HCT116 (cell line): ENCODE data around the gene CHD2. TPM values are rescaled to one million over a fixed set of nuclear protein-coding genes. Genes with fewer than 3 reads are reported as not detected.

Experiments used
- ATAC-seq: fragments of 200-7000 bp; cut with Tn5 transposase; 2 replicates; pipeline ENCODE4 v1.9.1; 2020; ENCODE audit warnings: mild to moderate bottlenecking, moderate library complexity
- BruUV-seq: library from RNA; stranded (reverse); fragments of 400-500 nt; replicated peaks from 2 replicates; lab custom pipeline; 2021; lab: Mats Ljungman, UMichigan
- CTCF ChIA-PET: fragments of 300-600 bp; sonication (Branson Sonifier 250); formaldehyde crosslinking; loops from one replicate; lab custom pipeline; 2021; ENCODE audit warnings: antibody characterized with exemption; lab: Charles Lee
- POLR2A ChIA-PET: fragments of 300-600, 350-600 bp; sonication (Branson Sonifier 250); formaldehyde crosslinking; loops from one replicate; lab custom pipeline; 2021; ENCODE audit warnings: antibody characterized with exemption; lab: Charles Lee
- RAD21 ChIA-PET, 2 experiments: fragments of 300-600 bp; sonication (Branson Sonifier 250); formaldehyde crosslinking; loops; one replicate each; lab custom pipeline; 2023; ENCODE audit warnings: low total read pairs in 2 of 2; ENCODE audit not compliant: uncharacterized antibody in 2 of 2, unreplicated experiment in 2 of 2, low non-redundant PET in 1 of 2; lab: Charles Lee
- DNase-seq: peaks from one replicate; pipeline ENCODE4 v3.0.0-alpha.2; 2010; ENCODE audit warnings: low read depth, low spot score
- H2AFZ ChIP-seq: fragments of 200-600 bp; shearing (Covaris generic), sonication (generic); 2 replicates; pipeline ENCODE4 v1.6.1; 2017; ENCODE audit warnings: low read depth, mixed run types, mixed read lengths, antibody characterized with exemption, low read length; ENCODE audit not compliant: poor library complexity, severe bottlenecking
- H3K27ac ChIP-seq: 2 replicates; pipeline ENCODE4 v1.5.1; 2012; ENCODE audit warnings: low read depth, low read length
- H3K27me3 ChIP-seq: fragments of 200-600 bp; sonication (generic); 2 replicates; pipeline ENCODE4 v1.6.1; 2016; ENCODE audit warnings: mixed run types, low read length, mixed read lengths; ENCODE audit not compliant: insufficient read depth
- H3K36me3 ChIP-seq, 2 experiments: fragments of 200-500 bp in 1 of 2; fragments of 200-600 bp in 1 of 2; sonication (Bioruptor generic) in 1 of 2; sonication (generic) in 1 of 2; 2 replicates each; pipeline versions ENCODE4 v1.5.1 to v1.6.1; 2014 to 2016; ENCODE audit warnings: low read length in 2 of 2, inconsistent platforms in 1 of 2, mixed read lengths in 1 of 2, mixed run types in 1 of 2; ENCODE audit not compliant: insufficient read depth in 2 of 2, control insufficient read depth in 1 of 2
- H3K4me1 ChIP-seq, 2 experiments: fragments of 200-600 bp in 1 of 2; sonication (generic) in 1 of 2; 2 replicates each; pipeline versions ENCODE4 v1.5.1 to v1.6.1; 2012 to 2017; ENCODE audit warnings: low read length in 2 of 2, inconsistent platforms in 1 of 2, mild to moderate bottlenecking in 1 of 2, mixed read lengths in 1 of 2, mixed run types in 1 of 2, moderate library complexity in 1 of 2; ENCODE audit not compliant: insufficient read depth in 2 of 2, control insufficient read depth in 1 of 2
- H3K4me2 ChIP-seq: fragments of 200-600 bp; sonication (generic); 2 replicates; pipeline ENCODE4 v1.6.1; 2017; ENCODE audit warnings: mixed run types, low read length, mixed read lengths
- H3K4me3 ChIP-seq, 2 experiments: fragments of 200-600 bp in 1 of 2; sonication (generic) in 1 of 2; replicated peaks in 1 of 2; 2 replicates each; pipeline ENCODE4 v1.5.1; 2011 to 2016; ENCODE audit warnings: low read length in 2 of 2, control low read depth in 1 of 2, low read depth in 1 of 2, mild to moderate bottlenecking in 1 of 2, mixed read lengths in 1 of 2, mixed run types in 1 of 2
- H3K79me2 ChIP-seq: fragments of 200-600 bp; sonication (generic); 2 replicates; pipeline ENCODE4 v1.6.1; 2017; ENCODE audit warnings: mild to moderate bottlenecking, mixed run types, low read length, moderate library complexity, mixed read lengths; ENCODE audit not compliant: insufficient read depth
- H3K9ac ChIP-seq: fragments of 200-600 bp; sonication (generic); 2 replicates; pipeline ENCODE4 v1.6.1; 2016; ENCODE audit warnings: low read length, mixed read lengths
- H3K9me2 ChIP-seq: fragments of 200-600 bp; sonication (generic), shearing (Covaris generic); 2 replicates; pipeline ENCODE4 v1.6.1; 2017; ENCODE audit warnings: mixed run types, mild to moderate bottlenecking, moderate library complexity; ENCODE audit not compliant: insufficient read depth
- H3K9me3 ChIP-seq, 2 experiments: fragments of 200-500 bp in 1 of 2; fragments of 200-600 bp in 1 of 2; sonication (Bioruptor generic) in 1 of 2; sonication (generic) in 1 of 2; 2 replicates each; pipeline ENCODE4 v1.6.1; 2014 to 2017; ENCODE audit warnings: low read length in 2 of 2, mixed read lengths in 2 of 2, inconsistent platforms in 1 of 2, low read depth in 1 of 2, mild to moderate bottlenecking in 1 of 2, mixed run types in 1 of 2, moderate library complexity in 1 of 2; ENCODE audit not compliant: control insufficient read depth in 1 of 2, insufficient read depth in 1 of 2
- H4K20me1 ChIP-seq: fragments of 200-600 bp; sonication (generic), shearing (Covaris generic); 2 replicates; pipeline ENCODE4 v1.6.1; 2017; ENCODE audit warnings: mixed run types, mild to moderate bottlenecking, moderate library complexity; ENCODE audit not compliant: insufficient read depth
- CBX3 ChIP-seq: IDR thresholded peaks from 2 replicates; pipeline ENCODE4 v1.6.1; 2012; ENCODE audit warnings: low read depth
- CEBPB ChIP-seq: IDR thresholded peaks from 2 replicates; pipeline ENCODE4 v1.6.1; 2012; ENCODE audit warnings: low read depth
- EGR1 ChIP-seq: IDR thresholded peaks from 2 replicates; pipeline ENCODE4 v1.6.1; 2012; ENCODE audit warnings: low read depth
- ELF1 ChIP-seq: IDR thresholded peaks from 2 replicates; pipeline ENCODE4 v1.6.1; 2012; ENCODE audit warnings: low read depth, borderline replicate concordance
- EZH2 ChIP-seq: fragments of 200-600 bp; sonication (generic); IDR thresholded peaks from 2 replicates; pipeline ENCODE4 v1.6.1; 2017; ENCODE audit warnings: antibody characterized with exemption, mixed run types
- EZH2phosphoT487 ChIP-seq: fragments of 200-600 bp; IDR thresholded peaks from 2 replicates; pipeline ENCODE4 v1.6.1; 2018; ENCODE audit warnings: antibody characterized with exemption, borderline replicate concordance
- FOSL1 ChIP-seq: IDR thresholded peaks from 2 replicates; pipeline ENCODE4 v1.6.1; 2012; ENCODE audit warnings: low read depth
- JUND ChIP-seq: IDR thresholded peaks from 2 replicates; pipeline ENCODE4 v1.6.1; 2012
- POLR2A ChIP-seq: IDR thresholded peaks from 2 replicates; pipeline ENCODE4 v1.7.0; 2011; ENCODE audit warnings: borderline replicate concordance; ENCODE audit not compliant: insufficient read depth, insufficient read length; ENCODE audit errors: extremely low read depth
- SP1 ChIP-seq: IDR thresholded peaks from 2 replicates; pipeline ENCODE4 v1.6.1; 2012; ENCODE audit warnings: low read depth
- SRF ChIP-seq: IDR thresholded peaks from 2 replicates; pipeline ENCODE4 v1.6.1; 2012; ENCODE audit warnings: low read depth
- YY1 ChIP-seq: IDR thresholded peaks from 2 replicates; pipeline ENCODE4 v1.6.1; 2011; ENCODE audit warnings: low read length, low read depth, moderate library complexity, mild to moderate bottlenecking; ENCODE audit not compliant: insufficient replicate concordance; ENCODE audit errors: extremely low read depth
- ZFX ChIP-seq: fragments of 450-650 bp; IDR thresholded peaks from 2 replicates; pipeline ENCODE4 v1.6.1; 2017
- intact Hi-C: fragments of 100-400 bp; cut with micrococcal nuclease; formaldehyde crosslinking; loops from 2 replicates; pipeline ENCODE4 v1.10.0; 2022
- total RNA-seq: library from RNA; stranded (reverse); gene quantifications from one replicate; pipeline ENCODE4 v1.2.1, GENCODE V29; 2021; ENCODE audit not compliant: unreplicated experiment
- TF ChIP-seq, protein P1 (sequence below), 3 experiments: fragments of 200-600 bp in 1 of 3; sonication (generic) in 1 of 3; IDR thresholded peaks in 2 of 3; conservative IDR thresholded peaks in 1 of 3; 2 replicates each; pipeline ENCODE4 v1.5.1; 2012 to 2017; ENCODE audit warnings: low read depth in 2 of 3, low read length in 2 of 3, antibody characterized with exemption in 1 of 3, borderline replicate concordance in 1 of 3, control low read depth in 1 of 3, mild to moderate bottlenecking in 1 of 3, mixed read lengths in 1 of 3, mixed run types in 1 of 3, moderate library complexity in 1 of 3; ENCODE audit not compliant: insufficient read depth in 1 of 3
- TF ChIP-seq, protein P2 (sequence below): IDR thresholded peaks from 2 replicates; pipeline ENCODE4 v1.6.1; 2012
- TF ChIP-seq, protein P3 (sequence below): IDR thresholded peaks from 2 replicates; pipeline ENCODE4 v1.6.1; 2012; ENCODE audit warnings: low read depth

CHD2 gene
- total RNA-seq, 1 experiment from 2014 or later, result 116 TPM

DNA sequence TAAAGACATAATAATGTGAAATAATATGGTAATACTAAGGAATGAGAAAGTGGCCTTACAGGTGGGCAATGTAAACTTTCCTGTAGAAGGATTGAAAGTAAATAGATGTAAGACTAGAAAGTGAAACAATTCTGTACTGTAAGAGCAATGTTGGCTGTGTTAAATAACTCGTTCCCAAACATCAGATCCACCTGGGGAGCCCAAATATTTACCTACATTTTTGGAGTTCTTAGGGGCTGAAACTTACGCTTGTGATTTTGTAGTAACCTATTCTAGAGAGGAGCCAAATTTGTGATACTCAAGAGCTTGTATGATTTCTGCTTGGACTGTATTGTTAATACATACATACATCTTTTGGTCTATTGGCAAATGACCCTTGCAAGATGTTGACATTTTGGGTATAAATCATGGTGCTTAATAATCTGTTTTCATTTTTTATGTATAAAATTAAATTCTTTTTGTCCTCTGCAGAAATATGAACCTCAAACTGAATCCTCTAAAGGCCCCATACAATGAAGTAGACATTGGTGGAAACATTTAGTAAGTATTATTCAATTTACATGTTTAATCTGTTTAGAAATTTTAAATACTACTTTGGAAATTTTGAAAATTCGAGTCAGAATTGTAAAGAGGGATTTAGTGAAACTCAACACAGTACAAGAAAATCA is 8.5 kb upstream of the CHD2 start:
- intact Hi-C loops, result no loop called here
- no peaks in the 10 kb centered on the region for H3K4me1 ChIP-seq
- no peak overlapping the region for H3K4me3 ChIP-seq
- no TSS peak for BruUV-seq
- H2AFZ ChIP-seq, result no peak overlapping the region
- H3K9me2 ChIP-seq, result no peaks in the 10 kb centered on the region
- ATAC-seq (no peak), DNase-seq (no peak)
- peaks cover 100% of the 10 kb centered on the region for H3K79me2 ChIP-seq
- H3K27ac ChIP-seq, result no peak overlapping the region
- ChIA-PET RAD21 (no interaction called here), CTCF (no interaction called here), POLR2A (interaction anchor here (1.3 to 2.5 kb wide), 2 partner anchors 8 to 9 kb away, joined by 4 to 9 read pairs; partner anchors contain the start of gene CHD2)
- TF ChIP-seq FOSL1 (no peak), ZFX (no peak), SP1 (no peak), CEBPB (no peak), EZH2 (no peak), YY1 (no peak), EZH2phosphoT487 (no peak)
- peaks cover 51 to 68% of the 10 kb centered on the region in 2 experiments for H3K36me3 ChIP-seq
- no peak overlapping the region for H3K4me2 ChIP-seq
- no peak overlapping the region for H3K9ac ChIP-seq
- H4K20me1 ChIP-seq, result peaks cover 6% of the 10 kb centered on the region; the same call in 1 of the 2 replicates
- H3K9me3 ChIP-seq, result no peaks in the 10 kb centered on the region
- H3K27me3 ChIP-seq, result no peaks in the 10 kb centered on the region

GRCh38 chr15:92892201-92892555 is 7.9 kb upstream of the CHD2 start:
- CTCF ChIA-PET, result no interaction called here
- DNase-seq (no peak), ATAC-seq (no peak)
- Histone ChIP-seq H4K20me1 (peaks cover 8% of the 10 kb centered on the region; the same call in 1 of the 2 replicates), H3K4me2 (no peak overlapping the region), H3K27ac (no peak overlapping the region), H3K9ac (no peak overlapping the region), H3K27me3 (no peaks in the 10 kb centered on the region), H3K79me2 (peaks cover 100% of the 10 kb centered on the region), H3K4me1 (no peaks in the 10 kb centered on the region), H3K4me3 (no peak overlapping the region), H3K9me2 (no peaks in the 10 kb centered on the region), H2AFZ (no peak overlapping the region), H3K36me3 (peaks cover 50 to 68% of the 10 kb centered on the region in 2 experiments), H3K9me3 (no peaks in the 10 kb centered on the region)
- RAD21 ChIA-PET, result no interaction called here
- intact Hi-C loops, result no loop called here
- POLR2A ChIA-PET, result interaction anchor here (2.5 kb wide), 1 partner anchor 10 kb away, joined by 9 read pairs; no protein-coding TSS in a partner anchor
- no TSS peak for BruUV-seq
- TF ChIP-seq CBX3 (no peak), JUND (no peak), SRF (no peak), POLR2A (no peak), EZH2 (no peak), EZH2phosphoT487 (no peak), EGR1 (no peak), ELF1 (no peak), SP1 (no peak), ZFX (no peak), FOSL1 (no peak)
- TF ChIP-seq, protein P1, sequence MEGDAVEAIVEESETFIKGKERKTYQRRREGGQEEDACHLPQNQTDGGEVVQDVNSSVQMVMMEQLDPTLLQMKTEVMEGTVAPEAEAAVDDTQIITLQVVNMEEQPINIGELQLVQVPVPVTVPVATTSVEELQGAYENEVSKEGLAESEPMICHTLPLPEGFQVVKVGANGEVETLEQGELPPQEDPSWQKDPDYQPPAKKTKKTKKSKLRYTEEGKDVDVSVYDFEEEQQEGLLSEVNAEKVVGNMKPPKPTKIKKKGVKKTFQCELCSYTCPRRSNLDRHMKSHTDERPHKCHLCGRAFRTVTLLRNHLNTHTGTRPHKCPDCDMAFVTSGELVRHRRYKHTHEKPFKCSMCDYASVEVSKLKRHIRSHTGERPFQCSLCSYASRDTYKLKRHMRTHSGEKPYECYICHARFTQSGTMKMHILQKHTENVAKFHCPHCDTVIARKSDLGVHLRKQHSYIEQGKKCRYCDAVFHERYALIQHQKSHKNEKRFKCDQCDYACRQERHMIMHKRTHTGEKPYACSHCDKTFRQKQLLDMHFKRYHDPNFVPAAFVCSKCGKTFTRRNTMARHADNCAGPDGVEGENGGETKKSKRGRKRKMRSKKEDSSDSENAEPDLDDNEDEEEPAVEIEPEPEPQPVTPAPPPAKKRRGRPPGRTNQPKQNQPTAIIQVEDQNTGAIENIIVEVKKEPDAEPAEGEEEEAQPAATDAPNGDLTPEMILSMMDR (IDR thresholded peaks at IDR 0.05 in 2 of 3, conservative IDR thresholded peaks at IDR 0.05 in 1 of 3; ENCODE audit: borderline replicate concordance in 1 of 3, insufficient read depth in 1 of 3, low read depth in 2 of 3, low read length in 2 of 3), result no peak
- TF ChIP-seq, protein P2, sequence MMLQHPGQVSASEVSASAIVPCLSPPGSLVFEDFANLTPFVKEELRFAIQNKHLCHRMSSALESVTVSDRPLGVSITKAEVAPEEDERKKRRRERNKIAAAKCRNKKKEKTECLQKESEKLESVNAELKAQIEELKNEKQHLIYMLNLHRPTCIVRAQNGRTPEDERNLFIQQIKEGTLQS, result no peak
- TF ChIP-seq, protein P3, sequence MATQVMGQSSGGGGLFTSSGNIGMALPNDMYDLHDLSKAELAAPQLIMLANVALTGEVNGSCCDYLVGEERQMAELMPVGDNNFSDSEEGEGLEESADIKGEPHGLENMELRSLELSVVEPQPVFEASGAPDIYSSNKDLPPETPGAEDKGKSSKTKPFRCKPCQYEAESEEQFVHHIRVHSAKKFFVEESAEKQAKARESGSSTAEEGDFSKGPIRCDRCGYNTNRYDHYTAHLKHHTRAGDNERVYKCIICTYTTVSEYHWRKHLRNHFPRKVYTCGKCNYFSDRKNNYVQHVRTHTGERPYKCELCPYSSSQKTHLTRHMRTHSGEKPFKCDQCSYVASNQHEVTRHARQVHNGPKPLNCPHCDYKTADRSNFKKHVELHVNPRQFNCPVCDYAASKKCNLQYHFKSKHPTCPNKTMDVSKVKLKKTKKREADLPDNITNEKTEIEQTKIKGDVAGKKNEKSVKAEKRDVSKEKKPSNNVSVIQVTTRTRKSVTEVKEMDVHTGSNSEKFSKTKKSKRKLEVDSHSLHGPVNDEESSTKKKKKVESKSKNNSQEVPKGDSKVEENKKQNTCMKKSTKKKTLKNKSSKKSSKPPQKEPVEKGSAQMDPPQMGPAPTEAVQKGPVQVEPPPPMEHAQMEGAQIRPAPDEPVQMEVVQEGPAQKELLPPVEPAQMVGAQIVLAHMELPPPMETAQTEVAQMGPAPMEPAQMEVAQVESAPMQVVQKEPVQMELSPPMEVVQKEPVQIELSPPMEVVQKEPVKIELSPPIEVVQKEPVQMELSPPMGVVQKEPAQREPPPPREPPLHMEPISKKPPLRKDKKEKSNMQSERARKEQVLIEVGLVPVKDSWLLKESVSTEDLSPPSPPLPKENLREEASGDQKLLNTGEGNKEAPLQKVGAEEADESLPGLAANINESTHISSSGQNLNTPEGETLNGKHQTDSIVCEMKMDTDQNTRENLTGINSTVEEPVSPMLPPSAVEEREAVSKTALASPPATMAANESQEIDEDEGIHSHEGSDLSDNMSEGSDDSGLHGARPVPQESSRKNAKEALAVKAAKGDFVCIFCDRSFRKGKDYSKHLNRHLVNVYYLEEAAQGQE, result no peak
